KMS-11 (cell line): ENCODE measurements around the gene PCSK6.

ENCODE experiments used
- H2AFZ ChIP-seq: fragments of 200-600 bp; sonication (generic); 2 replicates; pipeline ENCODE4 v1.6.1; 2016; ENCODE audit warnings: antibody characterized with exemption, mixed run types, low read depth
- H3K27ac ChIP-seq: fragments of 200-600 bp; sonication (generic); 2 replicates; pipeline ENCODE4 v1.6.1; 2016; ENCODE audit warnings: mild to moderate bottlenecking, mixed run types
- H3K27me3 ChIP-seq: fragments of 200-600 bp; sonication (generic); 2 replicates; pipeline ENCODE4 v1.6.1; 2017; ENCODE audit warnings: mild to moderate bottlenecking, low read depth, mixed run types, moderate library complexity; ENCODE audit not compliant: insufficient read depth
- H3K36me3 ChIP-seq: fragments of 200-600 bp; sonication (generic); 2 replicates; pipeline ENCODE4 v1.6.1; 2017; ENCODE audit warnings: mild to moderate bottlenecking, mixed run types; ENCODE audit not compliant: insufficient read depth
- H3K4me1 ChIP-seq: fragments of 200-600 bp; sonication (generic); 2 replicates; pipeline ENCODE4 v1.6.1; 2016; ENCODE audit warnings: mild to moderate bottlenecking, low read depth, mixed run types; ENCODE audit not compliant: poor library complexity, severe bottlenecking
- H3K4me2 ChIP-seq: fragments of 200-600 bp; sonication (generic); 2 replicates; pipeline ENCODE4 v1.7.0; 2016; ENCODE audit warnings: mild to moderate bottlenecking, mixed run types
- H3K4me3 ChIP-seq: fragments of 200-600 bp; sonication (generic); IDR thresholded peaks from 2 replicates; pipeline ENCODE4 v1.6.1; 2017; ENCODE audit warnings: low read depth, low read length, mixed read lengths; ENCODE audit not compliant: insufficient read depth
- H3K79me2 ChIP-seq: fragments of 200-600 bp; sonication (generic); 2 replicates; pipeline ENCODE4 v1.6.1; 2016; ENCODE audit warnings: low read depth, mixed run types; ENCODE audit not compliant: insufficient read depth
- H3K9ac ChIP-seq: fragments of 200-600 bp; sonication (generic); 2 replicates; pipeline ENCODE4 v1.6.1; 2016; ENCODE audit warnings: mild to moderate bottlenecking, mixed run types
- H4K20me1 ChIP-seq: fragments of 200-600 bp; sonication (generic); 2 replicates; pipeline ENCODE4 v1.6.1; 2016; ENCODE audit warnings: mild to moderate bottlenecking, mixed run types; ENCODE audit not compliant: insufficient read depth
- CTCF ChIP-seq: fragments of 200-600 bp; sonication (generic); conservative IDR thresholded peaks from 2 replicates; pipeline ENCODE4 v1.6.1; 2017; ENCODE audit warnings: low read depth, mild to moderate bottlenecking, antibody characterized with exemption, low read length, moderate library complexity, mixed read lengths

Gene PCSK6

DNA sequence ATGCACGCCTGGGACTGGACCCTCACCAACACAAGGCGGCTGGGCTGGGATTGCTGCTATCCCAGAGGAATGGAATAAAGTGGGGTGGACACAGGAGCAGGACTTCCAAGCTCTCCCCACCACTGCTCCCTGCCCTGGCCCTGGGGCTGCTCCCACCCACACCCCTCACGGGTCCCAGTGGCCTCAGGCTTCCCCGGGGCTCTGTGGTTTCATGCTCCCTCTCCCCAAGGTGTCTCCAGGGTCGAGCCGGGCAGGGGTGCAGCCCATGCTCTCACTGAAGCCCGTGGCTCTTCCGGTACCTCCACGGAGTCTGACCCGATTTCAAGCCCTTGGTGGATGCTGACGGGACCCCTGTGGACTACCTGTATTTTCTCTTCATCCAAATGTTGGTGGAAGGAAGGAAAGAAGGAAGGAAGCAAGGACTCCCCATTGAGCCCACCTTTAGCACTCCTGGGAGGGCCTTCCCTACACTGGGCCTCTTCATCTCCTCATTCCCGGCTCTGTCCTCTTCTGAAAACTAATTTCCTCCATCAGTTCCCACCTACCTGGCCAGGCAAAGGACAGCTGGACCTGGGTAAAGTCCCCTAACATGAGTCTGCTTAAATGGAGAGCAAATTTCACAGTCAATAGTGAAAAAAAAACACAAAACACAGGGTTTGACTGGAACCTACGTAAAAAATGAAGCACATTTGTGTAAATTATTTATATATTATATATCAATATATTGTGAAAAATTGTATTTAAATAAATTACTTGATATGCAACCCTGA, 44.0 kb upstream of the PCSK6 start:
- H3K36me3 ChIP-seq: no peaks in the 10 kb centered on the region
- no peaks in the 10 kb centered on the region for H3K27me3 ChIP-seq
- no peak overlapping the region for H3K4me3 ChIP-seq
- no peak overlapping the region for H2AFZ ChIP-seq
- no peaks in the 10 kb centered on the region for H4K20me1 ChIP-seq
- H3K9ac ChIP-seq: no peak overlapping the region
- no peak for TF ChIP-seq CTCF
- no peaks in the 10 kb centered on the region for H3K79me2 ChIP-seq
- no peak overlapping the region for H3K27ac ChIP-seq
- H3K4me1 ChIP-seq: no peaks in the 10 kb centered on the region
- H3K4me2 ChIP-seq: no peak overlapping the region

- no peaks in the 10 kb centered on the region for H3K36me3 ChIP-seq
- H4K20me1 ChIP-seq: no peaks in the 10 kb centered on the region
- no peak overlapping the region for H2AFZ ChIP-seq
- H3K27me3 ChIP-seq: no peaks in the 10 kb centered on the region
- H3K4me2 ChIP-seq: no peak overlapping the region
- no peaks in the 10 kb centered on the region for H3K79me2 ChIP-seq
- no peak for TF ChIP-seq CTCF
- no peak overlapping the region for H3K4me3 ChIP-seq
- no peaks in the 10 kb centered on the region for H3K4me1 ChIP-seq
- no peak overlapping the region for H3K27ac ChIP-seq
- H3K9ac ChIP-seq: no peak overlapping the region
Observed at GRCh38 chr15:101532865-101533264, 43.4 kb upstream of the PCSK6 start.

GRCh38 chr15:101531170-101531569, 41.7 kb upstream of the PCSK6 start:
- H2AFZ ChIP-seq: no peak overlapping the region
- no peaks in the 10 kb centered on the region for H4K20me1 ChIP-seq
- H3K4me2 ChIP-seq: no peak overlapping the region
- H3K4me1 ChIP-seq: no peaks in the 10 kb centered on the region
- no peaks in the 10 kb centered on the region for H3K36me3 ChIP-seq
- H3K27ac ChIP-seq: no peak overlapping the region
- H3K79me2 ChIP-seq: no peaks in the 10 kb centered on the region
- H3K27me3 ChIP-seq: no peaks in the 10 kb centered on the region
- H3K4me3 ChIP-seq: no peak overlapping the region
- H3K9ac ChIP-seq: no peak overlapping the region
- TF ChIP-seq CTCF: no peak

GRCh38 chr15:101530224-101530958, 40.9 kb upstream of the PCSK6 start:
- no peak overlapping the region for H3K27ac ChIP-seq
- no peaks in the 10 kb centered on the region for H4K20me1 ChIP-seq
- no peak overlapping the region for H3K4me3 ChIP-seq
- TF ChIP-seq CTCF: no peak
- no peaks in the 10 kb centered on the region for H3K79me2 ChIP-seq
- H3K4me2 ChIP-seq: no peak overlapping the region
- no peaks in the 10 kb centered on the region for H3K36me3 ChIP-seq
- no peaks in the 10 kb centered on the region for H3K4me1 ChIP-seq
- no peak overlapping the region for H2AFZ ChIP-seq
- no peaks in the 10 kb centered on the region for H3K27me3 ChIP-seq
- no peak overlapping the region for H3K9ac ChIP-seq
